ENCODE data around the gene ARL4C.

- no peak for TF ChIP-seq PKNOX1 (IDR thresholded peaks at IDR 0.05)
- TF ChIP-seq FOXK2 (IDR thresholded peaks at IDR 0.05): no peak
- no peak for TF ChIP-seq ELF4 (IDR thresholded peaks at IDR 0.05)
- TF ChIP-seq SUZ12 (IDR thresholded peaks at IDR 0.05): no peak
- TF ChIP-seq BHLHE40 (IDR thresholded peaks at IDR 0.05; ENCODE audit: borderline replicate concordance): no peak
- no peak for TF ChIP-seq FOXM1 (IDR thresholded peaks at IDR 0.05; ENCODE audit: borderline replicate concordance)
- no peak for TF ChIP-seq L3MBTL2 (conservative IDR thresholded peaks at IDR 0.05)
- TF ChIP-seq SP1 (IDR thresholded peaks at IDR 0.05): no peak
- TF ChIP-seq ZNF384 (IDR thresholded peaks at IDR 0.05): no peak
- no peak for TF ChIP-seq ARNT (IDR thresholded peaks at IDR 0.05)
- no peak for TF ChIP-seq LEF1 (IDR thresholded peaks at IDR 0.05; ENCODE audit: borderline replicate concordance)
- no peak for TF ChIP-seq HDGF (IDR thresholded peaks at IDR 0.05; ENCODE audit: borderline replicate concordance)
- TF ChIP-seq CTBP1 (IDR thresholded peaks at IDR 0.05; ENCODE audit: borderline replicate concordance): no peak
- no peak for TF ChIP-seq FOXA1 (IDR thresholded peaks at IDR 0.05)
Measured at GRCh38 chr2:234469251-234469845, 27.5 kb downstream of the ARL4C start.

Measured in HEK293T (cell line).